ENCODE results near the gene ZCCHC9.
"Not testable (repeated sequence)": the region's sequence is repeated elsewhere in the genome, so short reads cannot be mapped to it uniquely, and the experiment has no call there.

The ZCCHC9 gene

GRCh38 chr5:81316571-81316970, 15.2 kb downstream of the ZCCHC9 start:
- DNase-seq (ENCODE audit: insufficient read length, low spot score) (no peak), FAIRE-seq (no peak)
- TF ChIP-seq POU2F2 (IDR thresholded peaks at IDR 0.05; ENCODE audit: low read depth, low read length) (no peak), POLR2A (IDR thresholded peaks at IDR 0.05; ENCODE audit: low read depth, low read length) (no peak), POLR2AphosphoS5 (IDR thresholded peaks at IDR 0.05; ENCODE audit: low read depth, low read length) (no peak), PAX5 (IDR thresholded peaks at IDR 0.05; ENCODE audit: insufficient read depth, low read length, severe bottlenecking) (no peak), TAF1 (IDR thresholded peaks at IDR 0.05; ENCODE audit: low read depth, low read length) (no peak)

GRCh38 chr5:81317536-81317935, 16.1 kb downstream of the ZCCHC9 start:
- TF ChIP-seq POLR2A (IDR thresholded peaks at IDR 0.05; ENCODE audit: low read depth, low read length) = no peak
- TF ChIP-seq SPI1 (IDR thresholded peaks at IDR 0.05; ENCODE audit: low read depth, low read length) = no peak
- TF ChIP-seq PAX5 (IDR thresholded peaks at IDR 0.05; ENCODE audit: insufficient read depth, low read length, severe bottlenecking) = no peak
- TF ChIP-seq POU2F2 (IDR thresholded peaks at IDR 0.05; ENCODE audit: low read depth, low read length) = no peak
- no peak for TF ChIP-seq TAF1 (IDR thresholded peaks at IDR 0.05; ENCODE audit: low read depth, low read length)
- TF ChIP-seq POLR2AphosphoS5 (IDR thresholded peaks at IDR 0.05; ENCODE audit: low read depth, low read length) = no peak
- FAIRE-seq (no peak), DNase-seq (ENCODE audit: insufficient read length, low spot score) (no peak)

GRCh38 chr5:81326554-81326953, 25.2 kb downstream of the ZCCHC9 start:
- FAIRE-seq = no peak
- TF ChIP-seq TAF1 (IDR thresholded peaks at IDR 0.05; ENCODE audit: low read depth, low read length) = no peak
- no peak for TF ChIP-seq PAX5 (IDR thresholded peaks at IDR 0.05; ENCODE audit: insufficient read depth, low read length, severe bottlenecking)
- no peak for TF ChIP-seq POU2F2 (IDR thresholded peaks at IDR 0.05; ENCODE audit: low read depth, low read length)
- TF ChIP-seq POLR2A (IDR thresholded peaks at IDR 0.05; ENCODE audit: low read depth, low read length) = no peak
- TF ChIP-seq SPI1 (IDR thresholded peaks at IDR 0.05; ENCODE audit: low read depth, low read length) = no peak
- no peak for TF ChIP-seq POLR2AphosphoS5 (IDR thresholded peaks at IDR 0.05; ENCODE audit: low read depth, low read length)
- DNase-seq (ENCODE audit: insufficient read length, low spot score) = no peak

GRCh38 chr5:81334304-81335061, 33.1 kb downstream of the ZCCHC9 start:
- TF ChIP-seq TAF1 (IDR thresholded peaks at IDR 0.05; ENCODE audit: low read depth, low read length) = no peak
- no peak for TF ChIP-seq POLR2AphosphoS5 (IDR thresholded peaks at IDR 0.05; ENCODE audit: low read depth, low read length)
- TF ChIP-seq POLR2A (IDR thresholded peaks at IDR 0.05; ENCODE audit: low read depth, low read length) = no peak
- no peak for TF ChIP-seq POU2F2 (IDR thresholded peaks at IDR 0.05; ENCODE audit: low read depth, low read length)
- no peak for TF ChIP-seq SPI1 (IDR thresholded peaks at IDR 0.05; ENCODE audit: low read depth, low read length)
- TF ChIP-seq PAX5 (IDR thresholded peaks at IDR 0.05; ENCODE audit: insufficient read depth, low read length, severe bottlenecking) = no peak
- no peak for FAIRE-seq
- DNase-seq (ENCODE audit: insufficient read length, low spot score) = no peak

- TF ChIP-seq POLR2A (IDR thresholded peaks at IDR 0.05; ENCODE audit: low read depth, low read length) = no peak
- no peak for TF ChIP-seq POLR2AphosphoS5 (IDR thresholded peaks at IDR 0.05; ENCODE audit: low read depth, low read length)
- TF ChIP-seq PAX5 (IDR thresholded peaks at IDR 0.05; ENCODE audit: insufficient read depth, low read length, severe bottlenecking) = no peak
- TF ChIP-seq POU2F2 (IDR thresholded peaks at IDR 0.05; ENCODE audit: low read depth, low read length) = no peak
- TF ChIP-seq TAF1 (IDR thresholded peaks at IDR 0.05; ENCODE audit: low read depth, low read length) = no peak
- no peak for TF ChIP-seq SPI1 (IDR thresholded peaks at IDR 0.05; ENCODE audit: low read depth, low read length)
These were observed 34.6 kb downstream of the ZCCHC9 start for GRCh38 chr5:81335946-81336345.

GRCh38 chr5:81336556-81336955, 35.2 kb downstream of the ZCCHC9 start:
- FAIRE-seq (no peak), DNase-seq (ENCODE audit: insufficient read length, low spot score) (no peak)
- TF ChIP-seq SPI1 (IDR thresholded peaks at IDR 0.05; ENCODE audit: low read depth, low read length) (no peak), POU2F2 (IDR thresholded peaks at IDR 0.05; ENCODE audit: low read depth, low read length) (no peak), TAF1 (IDR thresholded peaks at IDR 0.05; ENCODE audit: low read depth, low read length) (no peak), POLR2AphosphoS5 (IDR thresholded peaks at IDR 0.05; ENCODE audit: low read depth, low read length) (no peak), PAX5 (IDR thresholded peaks at IDR 0.05; ENCODE audit: insufficient read depth, low read length, severe bottlenecking) (no peak), POLR2A (IDR thresholded peaks at IDR 0.05; ENCODE audit: low read depth, low read length) (no peak)

More at GRCh38 chr5:81335946-81336345, 34.6 kb downstream of the ZCCHC9 start:
- FAIRE-seq (no peak), DNase-seq (ENCODE audit: insufficient read length, low spot score) (no peak)

- FAIRE-seq (no peak), DNase-seq (ENCODE audit: insufficient read length, low spot score) (no peak)
- no peak for TF ChIP-seq PAX5 (IDR thresholded peaks at IDR 0.05; ENCODE audit: insufficient read depth, low read length, severe bottlenecking)
- no peak for TF ChIP-seq POLR2AphosphoS5 (IDR thresholded peaks at IDR 0.05; ENCODE audit: low read depth, low read length)
- TF ChIP-seq POLR2A (IDR thresholded peaks at IDR 0.05; ENCODE audit: low read depth, low read length) = no peak
- TF ChIP-seq TAF1 (IDR thresholded peaks at IDR 0.05; ENCODE audit: low read depth, low read length) = no peak
- TF ChIP-seq POU2F2 (IDR thresholded peaks at IDR 0.05; ENCODE audit: low read depth, low read length) = no peak
- no peak for TF ChIP-seq SPI1 (IDR thresholded peaks at IDR 0.05; ENCODE audit: low read depth, low read length)
These were observed 36.4 kb downstream of the ZCCHC9 start for GRCh38 chr5:81337803-81338202.

GRCh38 chr5:81338213-81338612, 36.8 kb downstream of the ZCCHC9 start:
- not testable (repeated sequence) for DNase-seq (ENCODE audit: insufficient read length, low spot score)

GRCh38 chr5:81344736-81345135, 43.3 kb downstream of the ZCCHC9 start:
- DNase-seq (ENCODE audit: insufficient read length, low spot score) (no peak), FAIRE-seq (no peak)
- TF ChIP-seq TAF1 (IDR thresholded peaks at IDR 0.05; ENCODE audit: low read depth, low read length) (no peak), POLR2A (IDR thresholded peaks at IDR 0.05; ENCODE audit: low read depth, low read length) (no peak), SPI1 (IDR thresholded peaks at IDR 0.05; ENCODE audit: low read depth, low read length) (no peak), POU2F2 (IDR thresholded peaks at IDR 0.05; ENCODE audit: low read depth, low read length) (no peak), POLR2AphosphoS5 (IDR thresholded peaks at IDR 0.05; ENCODE audit: low read depth, low read length) (no peak), PAX5 (IDR thresholded peaks at IDR 0.05; ENCODE audit: insufficient read depth, low read length, severe bottlenecking) (no peak)

More at GRCh38 chr5:81338213-81338612, 36.8 kb downstream of the ZCCHC9 start:
- not testable (repeated sequence) for FAIRE-seq
